HEK293T (cell line): Measurements from ENCODE around the gene FCN1.

Source experiments
- CTCF ChIA-PET: fragments of 350-600 bp; formaldehyde crosslinking; extraction: SDS; loops from one replicate; lab custom pipeline; 2021; ENCODE audit warnings: antibody characterized with exemption, inconsistent platforms; lab: Yijun Ruan, JAX
- POLR2A ChIA-PET: fragments of 350-600 bp; formaldehyde crosslinking; extraction: SDS; loops from one replicate; lab custom pipeline; 2020; ENCODE audit warnings: antibody characterized with exemption, inconsistent platforms; lab: Yijun Ruan, JAX
- DNase-seq: peaks from one replicate; pipeline ENCODE4 v3.0.0; 2012; ENCODE audit warnings: mixed read lengths; ENCODE audit errors: extremely low spot score
- BHLHE40 ChIP-seq: fragments of 450-650 bp; IDR thresholded peaks from 2 replicates; pipeline ENCODE4 v1.6.1; 2016; ENCODE audit warnings: mild to moderate bottlenecking, moderate library complexity, borderline replicate concordance
- CTBP1 ChIP-seq: fragments of 450-650 bp; IDR thresholded peaks from 2 replicates; pipeline ENCODE4 v1.6.1; 2016; ENCODE audit warnings: borderline replicate concordance
- ELF4 ChIP-seq: fragments of 450-650 bp; IDR thresholded peaks from 2 replicates; pipeline ENCODE4 v1.6.1; 2017; ENCODE audit warnings: antibody characterized with exemption
- FOXA1 ChIP-seq: fragments of 450-650 bp; IDR thresholded peaks from 2 replicates; pipeline ENCODE4 v1.6.1; 2016; ENCODE audit warnings: mild to moderate bottlenecking
- FOXK2 ChIP-seq: fragments of 450-650 bp; IDR thresholded peaks from 2 replicates; pipeline ENCODE4 v1.6.1; 2016; ENCODE audit warnings: mild to moderate bottlenecking
- FOXM1 ChIP-seq: fragments of 450-650 bp; IDR thresholded peaks from 2 replicates; pipeline ENCODE4 v1.6.1; 2017; ENCODE audit warnings: mild to moderate bottlenecking, borderline replicate concordance
- HDGF ChIP-seq: fragments of 450-650 bp; IDR thresholded peaks from 2 replicates; pipeline ENCODE4 v1.6.1; 2017; ENCODE audit warnings: antibody characterized with exemption, borderline replicate concordance
- L3MBTL2 ChIP-seq: fragments of 450-650 bp; conservative IDR thresholded peaks from 2 replicates; pipeline ENCODE4 v1.6.1; 2016; ENCODE audit warnings: mild to moderate bottlenecking
- LEF1 ChIP-seq: fragments of 450-650 bp; IDR thresholded peaks from 2 replicates; pipeline ENCODE4 v1.6.1; 2017; ENCODE audit warnings: mild to moderate bottlenecking, borderline replicate concordance
- NFRKB ChIP-seq: fragments of 450-650 bp; IDR thresholded peaks from 2 replicates; pipeline ENCODE4 v1.6.1; 2016; ENCODE audit warnings: mild to moderate bottlenecking, moderate library complexity
- SP1 ChIP-seq: fragments of 450-650 bp; IDR thresholded peaks from 2 replicates; pipeline ENCODE4 v1.6.1; 2017
- SUZ12 ChIP-seq: fragments of 450-650 bp; IDR thresholded peaks from 2 replicates; pipeline ENCODE4 v1.6.1; 2016; ENCODE audit warnings: mild to moderate bottlenecking
- TARDBP ChIP-seq: fragments of 450-650 bp; IDR thresholded peaks from 2 replicates; pipeline ENCODE4 v1.6.1; 2016
- ZNF384 ChIP-seq: fragments of 450-650 bp; IDR thresholded peaks from 2 replicates; pipeline ENCODE4 v1.6.1; 2016
- TF ChIP-seq, protein P1 (sequence below): fragments of 450-650 bp; IDR thresholded peaks from 2 replicates; pipeline ENCODE4 v1.6.1; 2016

The FCN1 gene

GRCh38 chr9:134902936-134903335, 14.8 kb downstream of the FCN1 start:
- CTCF ChIA-PET = no interaction called here
- no peak for DNase-seq
- POLR2A ChIA-PET = no interaction called here
- TF ChIP-seq HDGF (no peak), ZNF384 (no peak)

DNA sequence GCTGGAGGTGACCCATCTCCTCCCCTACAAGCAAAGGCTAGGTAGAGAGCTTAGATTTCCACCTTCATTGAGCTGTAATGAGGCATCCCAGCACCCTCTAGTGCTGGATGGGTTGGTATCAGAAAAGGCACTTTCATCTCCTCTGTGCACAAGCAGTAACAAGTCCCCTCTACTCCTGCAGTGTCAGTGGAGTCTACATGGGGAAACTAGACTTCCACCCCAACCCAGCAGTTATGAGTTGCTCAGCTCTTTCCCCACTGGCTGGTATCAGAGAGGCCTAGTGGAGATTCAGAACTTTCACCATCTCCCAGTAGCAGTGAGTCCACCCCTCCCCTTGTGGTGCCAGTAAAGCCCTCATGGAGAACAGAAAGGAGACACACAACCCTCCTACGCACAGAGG, 17.9 kb downstream of the FCN1 start:
- POLR2A ChIA-PET = no interaction called here
- no peak for DNase-seq
- TF ChIP-seq NFRKB = no peak
- TF ChIP-seq CTBP1 = no peak
- no peak for TF ChIP-seq L3MBTL2
- no peak for TF ChIP-seq SP1
- no peak for TF ChIP-seq ELF4
- no peak for TF ChIP-seq HDGF
- no peak for TF ChIP-seq TARDBP
- TF ChIP-seq, protein P1, sequence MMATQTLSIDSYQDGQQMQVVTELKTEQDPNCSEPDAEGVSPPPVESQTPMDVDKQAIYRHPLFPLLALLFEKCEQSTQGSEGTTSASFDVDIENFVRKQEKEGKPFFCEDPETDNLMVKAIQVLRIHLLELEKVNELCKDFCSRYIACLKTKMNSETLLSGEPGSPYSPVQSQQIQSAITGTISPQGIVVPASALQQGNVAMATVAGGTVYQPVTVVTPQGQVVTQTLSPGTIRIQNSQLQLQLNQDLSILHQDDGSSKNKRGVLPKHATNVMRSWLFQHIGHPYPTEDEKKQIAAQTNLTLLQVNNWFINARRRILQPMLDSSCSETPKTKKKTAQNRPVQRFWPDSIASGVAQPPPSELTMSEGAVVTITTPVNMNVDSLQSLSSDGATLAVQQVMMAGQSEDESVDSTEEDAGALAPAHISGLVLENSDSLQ = no peak
- TF ChIP-seq FOXM1 = no peak
- no peak for TF ChIP-seq BHLHE40
- no peak for TF ChIP-seq FOXK2
- TF ChIP-seq LEF1 = no peak
- TF ChIP-seq ZNF384 = no peak
- TF ChIP-seq SUZ12 = no peak
- TF ChIP-seq FOXA1 = no peak
- CTCF ChIA-PET = interaction anchor here (0.7 kb wide), 1 partner anchor 915 kb away, joined by 6 read pairs; no protein-coding TSS in a partner anchor

GRCh38 chr9:134899168-134899567, 18.5 kb downstream of the FCN1 start:
- TF ChIP-seq LEF1 = no peak
- TF ChIP-seq, protein P1 = no peak
- no peak for TF ChIP-seq CTBP1
- TF ChIP-seq SP1 = no peak
- no peak for TF ChIP-seq BHLHE40
- no peak for TF ChIP-seq L3MBTL2
- no peak for DNase-seq
- ChIA-PET POLR2A (no interaction called here), CTCF (interaction anchor here (0.8 kb wide), 1 partner anchor 84 kb away, joined by 3 read pairs; no protein-coding TSS in a partner anchor)

- ChIA-PET CTCF (no interaction called here), POLR2A (no interaction called here)
- no peak for DNase-seq
- TF ChIP-seq TARDBP (no peak), ELF4 (no peak), FOXA1 (no peak), NFRKB (no peak), FOXK2 (no peak), SUZ12 (no peak), SP1 (no peak), LEF1 (no peak), FOXM1 (no peak), ZNF384 (no peak)
- TF ChIP-seq, protein P1 = no peak
These were observed 19.4 kb downstream of the FCN1 start for GRCh38 chr9:134898319-134898718.

DNA sequence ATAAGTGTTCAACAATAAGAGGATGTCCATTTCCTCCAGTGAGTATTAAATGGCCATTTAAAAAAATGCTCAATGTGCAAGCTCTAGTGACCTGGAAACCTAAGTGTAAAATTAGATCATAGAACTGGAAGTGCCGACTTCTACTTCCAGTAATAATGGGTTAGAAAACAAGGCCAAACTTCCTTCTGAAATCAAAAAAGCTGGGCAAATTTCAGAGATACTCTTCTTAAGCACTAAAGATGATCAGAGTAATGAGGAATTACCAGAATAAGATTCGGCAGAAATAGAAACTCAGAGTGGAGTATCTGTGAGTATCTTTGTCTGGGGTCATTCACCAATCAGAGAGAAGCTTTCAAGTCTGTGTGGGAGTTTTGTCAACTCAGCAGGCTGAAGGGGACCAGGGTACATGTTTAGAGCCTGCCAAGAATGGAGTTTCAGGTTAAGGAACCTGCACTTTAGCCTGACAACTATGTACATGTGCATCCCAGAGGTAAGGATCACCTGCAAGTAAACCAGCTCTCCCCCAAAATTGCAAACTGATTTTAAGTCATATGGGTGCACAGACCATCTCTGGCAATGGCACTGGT, 20.0 kb downstream of the FCN1 start:
- ChIA-PET POLR2A (no interaction called here), CTCF (no interaction called here)
- TF ChIP-seq SP1 (no peak), FOXM1 (no peak)
- DNase-seq = no peak

DNA sequence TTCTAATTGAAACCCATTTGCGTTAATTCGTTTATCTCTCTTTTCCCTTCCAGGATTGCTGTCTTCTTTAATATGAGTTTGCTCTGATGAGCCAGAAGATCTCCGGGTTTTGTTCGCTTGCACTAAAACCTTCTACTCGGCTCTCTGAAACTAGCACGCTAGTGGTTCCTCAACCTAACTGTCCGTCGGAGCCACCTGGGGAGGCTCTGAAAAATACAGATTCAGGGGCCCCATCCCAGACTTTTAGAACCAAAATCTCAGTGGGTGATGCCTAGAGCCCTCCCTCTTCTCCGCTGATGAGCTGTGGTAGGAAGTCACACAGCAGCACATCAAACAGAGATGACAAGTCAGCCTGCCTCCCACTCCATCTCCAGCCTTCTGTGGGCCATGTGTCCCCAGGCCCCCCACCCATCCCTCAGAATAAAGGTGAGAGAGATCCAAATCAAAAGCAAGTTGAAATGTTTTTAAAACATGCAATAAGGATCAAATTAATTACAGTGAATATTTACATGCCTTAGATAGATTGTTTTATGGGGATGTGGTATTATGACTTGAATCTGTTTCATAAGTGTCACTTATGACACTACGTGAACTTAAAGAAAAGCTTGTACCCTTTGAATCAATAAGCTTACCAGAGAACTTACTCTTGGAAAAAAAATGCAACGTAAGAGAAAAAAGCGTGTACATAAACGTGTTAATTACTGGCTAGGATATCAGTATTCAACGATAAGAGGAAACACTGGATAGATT, 20.7 kb downstream of the FCN1 start:
- ChIA-PET CTCF (no interaction called here), POLR2A (no interaction called here)
- DNase-seq = no peak
- TF ChIP-seq NFRKB (no peak), LEF1 (no peak), ELF4 (no peak), FOXM1 (no peak), SUZ12 (no peak), HDGF (no peak), FOXA1 (no peak), TARDBP (no peak)
